ENCODE measurements around the gene CSNK1G3.

GRCh38 chr5:123527190-123527589 lies 15.2 kb downstream of the CSNK1G3 start:
- no peak for TF ChIP-seq CTCF (conservative IDR thresholded peaks at IDR 0.05)
- TF ChIP-seq ZFX (IDR thresholded peaks at IDR 0.05), result no peak

Data from C4-2B (cell line).